ENCODE data around the gene AURKA.
A peak's percentile ranks its signal among the peaks of the same experiment; 100 is the strongest.

- TF ChIP-seq CTCF (optimal IDR thresholded peaks at IDR 0.05 in 1 of 3, IDR thresholded peaks at IDR 0.05 in 1 of 3, conservative IDR thresholded peaks at IDR 0.05 in 1 of 3; ENCODE audit: extremely low read depth in 1 of 3, insufficient read depth in 2 of 3, low read length in 3 of 3) = peak; percentile 61 to 92 (median 89)
- peak; percentile 24 for TF ChIP-seq EZH2 (IDR thresholded peaks at IDR 0.05; ENCODE audit: low read length)
These were observed 48.1 kb downstream of the AURKA start for GRCh38 chr20:56343861-56344381.
